SK-N-SH (cell line): Measurements from ENCODE around the gene GALNS.

Experiments used
- CHD2 ChIP-seq: fragments of 150-350 bp; IDR thresholded peaks from 2 replicates; pipeline ENCODE4 v1.6.1; 2018; ENCODE audit warnings: low read length; ENCODE audit not compliant: partially characterized antibody
- GABPA ChIP-seq: IDR thresholded peaks from 2 replicates; pipeline ENCODE4 v1.4.0; 2012; ENCODE audit warnings: low read depth, mild to moderate bottlenecking
- NRF1 ChIP-seq: IDR thresholded peaks from 2 replicates; pipeline ENCODE4 v1.6.1; 2012; ENCODE audit warnings: low read depth, mild to moderate bottlenecking, low read length
- POLR2AphosphoS5 ChIP-seq: IDR thresholded peaks from 2 replicates; pipeline ENCODE4 v1.6.1; 2012; ENCODE audit warnings: low read depth, low read length
- RAD21 ChIP-seq: IDR thresholded peaks from 2 replicates; pipeline ENCODE4 v1.6.1; 2012; ENCODE audit warnings: mild to moderate bottlenecking, low read length
- SMC3 ChIP-seq: IDR thresholded peaks from 2 replicates; pipeline ENCODE4 v1.6.1; 2012; ENCODE audit warnings: low read depth, low read length, improper control_type of control experiment
- TEAD4 ChIP-seq: IDR thresholded peaks from 2 replicates; pipeline ENCODE4 v1.4.0; 2012; ENCODE audit warnings: mild to moderate bottlenecking, borderline replicate concordance; ENCODE audit not compliant: insufficient read depth
- TF ChIP-seq, protein P1 (sequence below): IDR thresholded peaks from 2 replicates; pipeline ENCODE4 v1.4.0; 2012; ENCODE audit warnings: low read depth
- TF ChIP-seq, protein P2 (sequence below): fragments of 200-600 bp; sonication (generic); IDR thresholded peaks from 2 replicates; pipeline ENCODE4 v1.6.1; 2017; ENCODE audit warnings: antibody characterized with exemption, mild to moderate bottlenecking, moderate library complexity
- TF ChIP-seq, protein P3 (sequence below): IDR thresholded peaks from 2 replicates; pipeline ENCODE4 v1.6.1; 2012; ENCODE audit warnings: mild to moderate bottlenecking, low read depth, low read length, moderate library complexity

DNA sequence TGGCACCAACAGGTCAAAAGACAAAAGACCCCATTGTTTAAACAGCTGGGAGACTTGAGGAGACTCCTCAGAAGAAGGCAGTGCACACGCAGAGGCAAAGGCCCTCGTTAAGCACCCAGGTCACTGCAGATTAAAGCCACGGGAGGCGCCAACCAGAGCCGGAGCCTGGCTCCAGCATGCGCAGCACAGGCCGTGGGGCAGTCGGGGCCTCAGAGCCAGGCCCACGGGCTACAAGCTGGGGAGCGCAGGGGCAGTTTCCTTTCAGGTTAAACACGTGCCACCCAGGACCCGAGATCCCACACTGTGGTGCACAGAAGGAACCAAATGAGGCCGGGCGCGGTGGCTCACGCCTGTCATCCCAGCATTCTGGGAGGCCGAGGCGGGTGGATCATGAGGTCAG is 80.9 kb downstream of the GALNS start:
- TF ChIP-seq TEAD4 (no peak), RAD21 (no peak), POLR2AphosphoS5 (no peak), GABPA (no peak), NRF1 (no peak), SMC3 (no peak), CHD2 (no peak)
- TF ChIP-seq, protein P1, sequence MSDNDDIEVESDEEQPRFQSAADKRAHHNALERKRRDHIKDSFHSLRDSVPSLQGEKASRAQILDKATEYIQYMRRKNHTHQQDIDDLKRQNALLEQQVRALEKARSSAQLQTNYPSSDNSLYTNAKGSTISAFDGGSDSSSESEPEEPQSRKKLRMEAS, result no peak
- TF ChIP-seq, protein P2, sequence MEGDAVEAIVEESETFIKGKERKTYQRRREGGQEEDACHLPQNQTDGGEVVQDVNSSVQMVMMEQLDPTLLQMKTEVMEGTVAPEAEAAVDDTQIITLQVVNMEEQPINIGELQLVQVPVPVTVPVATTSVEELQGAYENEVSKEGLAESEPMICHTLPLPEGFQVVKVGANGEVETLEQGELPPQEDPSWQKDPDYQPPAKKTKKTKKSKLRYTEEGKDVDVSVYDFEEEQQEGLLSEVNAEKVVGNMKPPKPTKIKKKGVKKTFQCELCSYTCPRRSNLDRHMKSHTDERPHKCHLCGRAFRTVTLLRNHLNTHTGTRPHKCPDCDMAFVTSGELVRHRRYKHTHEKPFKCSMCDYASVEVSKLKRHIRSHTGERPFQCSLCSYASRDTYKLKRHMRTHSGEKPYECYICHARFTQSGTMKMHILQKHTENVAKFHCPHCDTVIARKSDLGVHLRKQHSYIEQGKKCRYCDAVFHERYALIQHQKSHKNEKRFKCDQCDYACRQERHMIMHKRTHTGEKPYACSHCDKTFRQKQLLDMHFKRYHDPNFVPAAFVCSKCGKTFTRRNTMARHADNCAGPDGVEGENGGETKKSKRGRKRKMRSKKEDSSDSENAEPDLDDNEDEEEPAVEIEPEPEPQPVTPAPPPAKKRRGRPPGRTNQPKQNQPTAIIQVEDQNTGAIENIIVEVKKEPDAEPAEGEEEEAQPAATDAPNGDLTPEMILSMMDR, result no peak
- TF ChIP-seq, protein P3, sequence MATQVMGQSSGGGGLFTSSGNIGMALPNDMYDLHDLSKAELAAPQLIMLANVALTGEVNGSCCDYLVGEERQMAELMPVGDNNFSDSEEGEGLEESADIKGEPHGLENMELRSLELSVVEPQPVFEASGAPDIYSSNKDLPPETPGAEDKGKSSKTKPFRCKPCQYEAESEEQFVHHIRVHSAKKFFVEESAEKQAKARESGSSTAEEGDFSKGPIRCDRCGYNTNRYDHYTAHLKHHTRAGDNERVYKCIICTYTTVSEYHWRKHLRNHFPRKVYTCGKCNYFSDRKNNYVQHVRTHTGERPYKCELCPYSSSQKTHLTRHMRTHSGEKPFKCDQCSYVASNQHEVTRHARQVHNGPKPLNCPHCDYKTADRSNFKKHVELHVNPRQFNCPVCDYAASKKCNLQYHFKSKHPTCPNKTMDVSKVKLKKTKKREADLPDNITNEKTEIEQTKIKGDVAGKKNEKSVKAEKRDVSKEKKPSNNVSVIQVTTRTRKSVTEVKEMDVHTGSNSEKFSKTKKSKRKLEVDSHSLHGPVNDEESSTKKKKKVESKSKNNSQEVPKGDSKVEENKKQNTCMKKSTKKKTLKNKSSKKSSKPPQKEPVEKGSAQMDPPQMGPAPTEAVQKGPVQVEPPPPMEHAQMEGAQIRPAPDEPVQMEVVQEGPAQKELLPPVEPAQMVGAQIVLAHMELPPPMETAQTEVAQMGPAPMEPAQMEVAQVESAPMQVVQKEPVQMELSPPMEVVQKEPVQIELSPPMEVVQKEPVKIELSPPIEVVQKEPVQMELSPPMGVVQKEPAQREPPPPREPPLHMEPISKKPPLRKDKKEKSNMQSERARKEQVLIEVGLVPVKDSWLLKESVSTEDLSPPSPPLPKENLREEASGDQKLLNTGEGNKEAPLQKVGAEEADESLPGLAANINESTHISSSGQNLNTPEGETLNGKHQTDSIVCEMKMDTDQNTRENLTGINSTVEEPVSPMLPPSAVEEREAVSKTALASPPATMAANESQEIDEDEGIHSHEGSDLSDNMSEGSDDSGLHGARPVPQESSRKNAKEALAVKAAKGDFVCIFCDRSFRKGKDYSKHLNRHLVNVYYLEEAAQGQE, result no peak
